GM18502 (cell line): ENCODE measurements around the gene PITPNM3.

Source experiments
- ATAC-seq: cut with Tn5 transposase; IDR thresholded peaks from one replicate; pipeline ENCODE4 v1.9.1; 2021; ENCODE audit warnings: mild to moderate bottlenecking; ENCODE audit not compliant: unreplicated experiment, poor library complexity

Gene PITPNM3

DNA sequence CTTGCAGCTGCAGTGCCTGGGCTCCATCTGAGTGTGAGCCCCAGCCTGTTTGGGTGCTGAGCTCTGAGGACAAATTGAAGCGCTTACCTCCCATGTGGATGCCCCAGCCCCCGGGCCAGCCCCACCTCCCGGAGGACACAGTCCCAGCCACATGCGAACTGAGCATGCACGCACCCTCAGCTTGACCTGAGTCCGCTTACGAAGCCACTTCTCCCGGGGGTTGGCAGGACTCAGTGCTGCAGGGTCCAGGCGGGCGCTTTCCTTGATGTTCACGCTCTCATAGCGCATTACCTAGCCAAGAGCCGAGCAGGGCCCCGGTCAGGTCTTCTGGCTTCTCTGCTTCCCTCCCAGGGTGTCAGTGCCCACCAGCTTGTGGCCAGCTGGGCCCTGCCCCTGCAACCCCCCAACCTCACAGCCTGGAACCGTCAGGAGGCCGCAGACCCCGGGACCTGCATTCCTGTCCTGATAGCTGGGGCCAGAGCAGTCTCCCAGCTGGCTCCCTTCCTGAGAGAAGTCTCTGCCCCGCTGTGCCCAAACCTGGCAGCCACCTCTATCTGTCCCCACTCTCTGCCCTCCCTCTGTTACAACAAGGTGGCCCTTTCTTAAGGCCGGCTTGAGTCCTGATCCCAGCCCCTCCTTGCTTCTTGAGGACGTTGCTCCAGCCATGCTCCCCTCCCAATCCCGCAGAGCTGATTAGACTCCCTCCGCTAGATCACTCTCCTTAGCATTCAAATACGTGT is 88.1 kb downstream of the PITPNM3 start:
- ATAC-seq = no peak

DNA sequence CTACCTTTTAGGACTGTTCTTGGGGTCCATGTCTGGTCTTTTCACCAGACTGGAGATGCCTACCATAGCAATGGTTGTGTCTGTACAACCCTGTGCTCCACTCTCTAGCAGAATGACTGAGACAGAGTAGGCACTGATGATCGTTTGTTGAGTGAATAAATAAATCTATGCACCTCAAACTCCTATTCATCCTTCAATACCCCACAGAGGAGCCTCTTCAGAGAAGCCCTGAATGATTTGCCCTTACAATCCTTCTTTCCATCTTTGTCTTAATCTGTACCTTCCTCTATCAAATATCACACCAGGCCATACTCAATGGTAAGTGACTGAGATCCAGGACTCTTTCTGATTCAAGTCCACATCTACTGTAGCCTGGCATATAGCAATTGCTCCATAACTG is 88.8 kb downstream of the PITPNM3 start:
- ATAC-seq = no peak

DNA sequence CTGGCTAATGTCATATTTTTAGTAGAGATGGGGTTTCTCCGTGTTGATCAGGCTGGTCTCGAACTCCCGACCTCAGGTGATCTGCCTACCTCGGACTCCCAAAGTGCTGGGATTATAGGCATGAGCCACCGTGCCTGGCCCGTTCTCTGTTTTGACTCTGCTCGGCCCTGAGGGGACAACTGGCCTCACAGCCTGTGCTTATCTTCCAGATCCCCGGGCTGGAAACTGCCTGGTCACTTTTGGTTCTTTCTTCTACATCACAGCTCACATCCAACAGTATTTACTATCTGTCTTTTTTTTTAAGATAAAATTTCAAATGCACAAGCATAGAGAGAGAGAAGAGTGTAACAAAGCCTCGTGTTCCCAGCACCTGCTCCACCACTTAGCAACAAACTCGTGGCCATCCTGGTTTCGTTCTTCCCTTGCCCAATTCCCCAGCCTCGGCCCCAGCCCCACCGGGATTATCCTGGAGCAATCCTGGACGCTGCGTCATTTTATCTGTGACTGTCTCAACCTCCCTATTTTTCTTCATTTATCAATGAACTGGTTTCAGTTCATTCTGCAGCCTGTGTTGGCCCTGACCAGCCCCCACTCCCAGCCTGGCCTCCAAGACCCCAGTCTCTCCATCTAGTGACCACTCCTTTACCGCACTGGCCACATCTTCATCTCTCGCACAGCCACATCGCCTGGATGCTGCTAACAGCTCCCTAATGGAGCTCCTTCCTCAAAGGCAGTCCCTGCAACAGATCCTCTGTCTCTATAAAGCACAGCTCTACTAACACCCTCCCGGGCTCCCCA is 91.0 kb downstream of the PITPNM3 start:
- no peak for ATAC-seq

DNA sequence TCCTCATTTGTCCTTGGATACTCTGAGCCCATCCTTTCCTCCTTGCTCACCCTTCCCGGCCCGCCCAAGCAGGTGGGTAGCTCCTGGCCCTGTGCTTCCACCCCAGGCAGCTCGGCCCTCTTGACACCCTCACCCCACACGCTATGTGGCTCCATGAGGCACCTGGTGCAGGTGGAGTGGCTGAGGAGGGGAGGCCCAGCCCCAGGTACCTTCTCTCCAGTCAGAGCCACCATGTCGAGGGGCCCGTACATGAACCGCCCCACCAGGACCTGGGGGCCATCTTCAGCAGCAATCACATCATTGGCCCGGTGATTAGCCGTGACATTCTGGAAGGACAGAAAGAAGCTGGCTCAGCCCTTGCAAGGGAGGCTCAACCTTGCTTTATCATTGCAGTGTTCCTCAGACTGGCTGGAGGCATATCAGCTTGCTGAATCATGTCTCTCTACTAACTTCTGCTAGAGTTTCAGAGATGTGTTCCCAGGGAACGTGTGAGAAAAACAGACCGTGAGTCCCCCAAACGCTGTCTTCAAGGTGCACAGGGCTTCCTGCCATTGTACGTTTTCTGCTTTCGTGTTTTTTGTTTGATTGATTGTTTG is 91.8 kb downstream of the PITPNM3 start:
- ATAC-seq = no peak

DNA sequence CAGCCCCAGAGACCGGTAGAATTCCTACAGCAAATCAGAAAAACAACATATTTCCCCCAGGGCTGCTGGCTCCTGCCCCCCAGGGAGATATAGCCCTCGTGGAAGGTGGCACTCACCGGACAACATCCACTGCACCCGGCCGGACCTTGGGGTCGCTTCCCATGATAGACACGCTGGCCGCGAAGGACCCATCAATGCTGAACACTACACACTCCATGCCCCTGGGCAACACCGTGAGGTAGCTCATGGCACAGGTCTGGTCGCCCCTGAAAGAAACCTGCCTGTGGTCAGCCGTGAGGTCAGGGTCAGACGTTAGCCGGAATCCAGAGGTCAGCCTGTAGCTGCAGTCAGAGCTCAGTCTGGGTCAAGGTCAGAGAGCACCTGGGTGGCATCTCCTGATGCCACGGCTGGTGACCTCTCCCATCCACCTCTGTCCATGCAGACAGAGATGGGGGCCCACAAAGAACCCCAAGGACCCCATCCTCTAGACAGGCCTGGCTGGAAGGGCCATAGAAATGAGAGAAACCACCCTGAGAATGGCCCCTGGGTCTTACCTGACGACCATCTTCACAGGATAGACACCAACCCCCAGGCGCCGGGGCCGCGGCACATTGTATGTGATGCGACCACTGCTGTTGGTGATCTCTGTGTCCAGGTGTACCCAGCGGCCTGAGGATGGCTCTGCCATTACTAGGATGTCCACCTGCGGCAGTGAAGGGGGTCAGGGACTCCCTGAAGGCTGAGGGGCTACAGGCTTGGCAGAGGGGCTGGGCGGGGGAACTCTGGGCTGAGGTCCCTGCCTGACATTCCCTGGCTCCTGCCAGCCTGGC is 92.5 kb downstream of the PITPNM3 start:
- ATAC-seq = no peak

DNA sequence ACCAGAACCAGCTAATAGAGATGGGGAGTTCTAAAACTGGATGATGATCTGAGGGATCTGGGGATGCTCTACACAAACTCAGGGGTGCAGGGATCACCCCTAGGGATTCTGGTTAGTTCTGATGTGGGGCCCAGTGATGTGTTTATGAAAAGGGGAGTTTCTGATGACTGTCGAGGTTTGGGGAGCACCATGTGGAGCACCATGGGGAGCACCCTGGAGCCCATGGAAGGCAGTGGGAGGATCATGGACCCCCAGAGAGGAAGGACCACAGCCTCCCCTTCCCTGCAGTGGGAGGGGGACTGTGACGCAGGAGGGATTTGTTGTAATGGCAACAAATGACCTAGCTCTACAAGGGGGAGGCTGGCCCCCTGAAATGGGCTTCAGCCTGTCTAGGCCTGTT is 93.7 kb downstream of the PITPNM3 start:
- ATAC-seq = no peak

DNA sequence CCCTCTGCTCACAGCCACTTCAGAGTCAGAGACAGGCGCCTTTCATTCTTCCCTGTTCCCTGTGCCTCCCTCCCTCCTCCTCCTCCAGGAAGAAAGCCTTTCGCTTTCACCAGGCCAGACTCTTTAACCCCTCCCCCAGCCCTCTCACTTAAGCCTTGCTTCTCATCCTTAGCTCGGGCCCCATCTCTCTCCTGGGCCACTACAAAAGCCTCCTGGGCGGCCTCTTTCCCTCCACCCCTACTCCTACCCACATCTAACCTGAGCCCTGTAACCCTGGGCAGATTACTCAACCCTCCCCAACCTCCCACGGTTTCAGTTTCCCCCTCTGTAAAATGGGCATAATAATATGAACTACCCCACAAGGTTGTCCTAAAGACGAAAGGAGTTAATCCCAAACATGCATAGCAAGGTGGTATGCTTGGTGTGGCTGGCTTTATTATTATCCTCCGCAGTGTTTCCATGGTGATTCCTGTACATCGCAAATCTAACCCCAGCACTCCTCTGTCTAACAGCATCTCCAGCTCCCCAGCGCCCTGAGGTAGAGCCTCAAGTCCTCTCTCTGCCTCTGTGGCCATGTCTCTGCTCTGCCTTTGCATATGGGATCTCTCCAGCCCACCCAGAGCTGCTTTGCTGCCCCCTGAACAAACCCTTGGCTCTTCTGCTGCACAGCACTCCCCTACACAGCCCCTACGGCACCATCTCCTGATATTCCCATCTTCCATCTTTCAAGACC is 94.4 kb downstream of the PITPNM3 start:
- no peak for ATAC-seq

DNA sequence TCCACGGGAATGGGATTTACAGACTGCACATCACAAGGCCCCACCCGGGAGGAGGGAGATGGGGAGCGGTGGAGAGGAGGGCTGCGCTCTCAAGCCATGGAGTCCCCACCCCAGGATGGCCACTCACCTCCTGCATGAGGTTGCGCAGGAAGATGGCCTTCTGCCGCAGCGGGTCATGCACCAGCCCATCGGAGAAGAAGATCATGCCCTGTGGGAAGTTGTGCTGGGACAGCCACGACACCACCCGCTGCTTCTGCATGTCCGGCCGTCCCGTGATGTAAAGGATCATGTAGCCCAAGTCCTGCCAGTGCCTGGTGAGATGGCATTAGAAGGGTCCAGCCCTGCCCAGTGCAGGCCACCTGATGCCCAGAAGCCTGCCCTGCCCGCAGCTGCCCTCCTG is 95.1 kb downstream of the PITPNM3 start:
- ATAC-seq = no peak

DNA sequence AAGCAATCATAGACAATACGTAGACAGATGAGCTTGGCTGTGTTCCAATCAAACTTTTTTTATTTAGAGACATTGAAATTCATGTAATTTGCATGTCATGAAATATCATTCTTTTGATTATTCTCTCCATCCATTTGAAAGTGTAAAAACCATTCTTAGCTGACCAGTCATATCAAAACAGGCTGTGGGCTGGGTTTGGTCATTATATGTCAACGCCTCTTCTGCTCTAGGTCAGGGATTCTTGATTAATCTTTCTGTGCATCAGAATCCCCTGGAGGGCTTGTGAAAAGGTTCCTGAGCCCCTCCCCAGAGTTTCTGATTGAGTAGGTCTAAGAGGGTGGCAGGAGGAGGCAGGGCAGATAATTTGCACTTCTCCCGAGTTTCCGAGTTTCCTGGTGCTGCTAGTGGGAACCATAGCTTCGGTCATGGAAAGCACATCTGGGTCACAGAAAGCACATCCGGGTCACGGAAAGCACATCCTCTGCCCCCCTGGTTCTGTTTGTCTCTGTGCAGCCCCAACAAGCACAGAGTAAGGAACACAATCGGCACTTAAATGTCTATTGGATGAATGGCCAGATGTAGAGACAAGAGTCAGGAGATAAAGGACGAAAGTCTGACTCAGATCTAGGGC is 95.7 kb downstream of the PITPNM3 start:
- ATAC-seq = no peak

DNA sequence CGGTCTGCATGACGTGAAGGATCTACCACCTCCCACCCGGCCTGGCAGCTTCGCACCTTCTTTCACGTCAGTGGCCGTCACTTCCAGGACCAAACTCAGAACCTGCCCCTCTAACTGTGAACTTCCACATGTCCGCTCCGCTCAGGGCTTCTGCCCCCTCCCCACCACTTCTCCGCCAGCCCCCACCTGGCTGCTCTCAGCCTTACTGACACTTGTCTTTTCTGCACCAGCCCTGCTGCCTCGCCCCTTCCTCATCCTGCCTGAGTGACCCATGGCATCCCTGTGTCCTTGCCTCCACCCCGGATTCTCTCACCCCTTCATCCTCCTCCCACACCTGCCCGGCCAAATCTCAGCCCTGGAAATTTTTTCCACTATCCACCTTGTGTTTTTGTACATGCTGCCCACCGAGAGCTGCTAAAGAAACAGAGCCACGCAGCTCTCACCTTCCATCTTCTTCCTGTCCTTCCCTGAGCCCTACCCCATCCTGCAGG is 97.8 kb downstream of the PITPNM3 start:
- ATAC-seq = no peak

DNA sequence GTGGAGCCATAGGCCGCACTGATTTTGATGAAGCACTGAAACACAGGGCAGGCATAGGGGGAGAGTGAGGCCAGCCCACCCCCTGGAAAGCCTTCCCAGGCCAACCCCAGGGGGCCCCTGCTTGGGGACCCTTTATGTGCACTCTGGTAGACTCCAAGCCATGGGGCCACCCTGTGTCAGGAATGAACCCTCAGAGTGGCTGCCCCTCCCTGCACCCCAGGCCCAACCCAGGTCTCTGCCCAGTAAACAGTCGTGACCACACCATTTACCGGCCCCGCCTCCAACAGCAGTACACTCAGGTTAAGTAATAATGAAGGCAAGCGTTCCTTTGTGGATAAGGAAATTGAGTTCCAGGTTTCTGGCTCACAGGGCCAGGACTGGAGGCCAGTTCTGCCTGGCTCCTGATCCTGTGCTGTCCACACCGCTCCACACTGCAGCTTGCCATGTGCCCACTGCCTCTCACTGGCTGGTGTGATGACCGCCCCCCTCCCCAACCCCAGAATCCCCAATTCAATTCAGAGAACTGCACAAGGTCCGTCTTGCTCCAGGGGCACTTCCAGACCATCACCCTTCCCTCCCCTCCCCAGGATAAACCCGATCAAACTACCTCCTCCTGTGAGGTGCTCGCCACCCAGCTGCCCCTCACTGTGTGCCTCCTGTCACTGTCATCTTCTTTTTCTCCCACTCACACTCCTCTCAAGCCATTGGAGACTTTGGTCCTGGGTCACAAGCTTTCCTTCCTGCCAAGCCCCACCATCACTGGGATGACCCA is 98.5 kb downstream of the PITPNM3 start:
- no peak for ATAC-seq

DNA sequence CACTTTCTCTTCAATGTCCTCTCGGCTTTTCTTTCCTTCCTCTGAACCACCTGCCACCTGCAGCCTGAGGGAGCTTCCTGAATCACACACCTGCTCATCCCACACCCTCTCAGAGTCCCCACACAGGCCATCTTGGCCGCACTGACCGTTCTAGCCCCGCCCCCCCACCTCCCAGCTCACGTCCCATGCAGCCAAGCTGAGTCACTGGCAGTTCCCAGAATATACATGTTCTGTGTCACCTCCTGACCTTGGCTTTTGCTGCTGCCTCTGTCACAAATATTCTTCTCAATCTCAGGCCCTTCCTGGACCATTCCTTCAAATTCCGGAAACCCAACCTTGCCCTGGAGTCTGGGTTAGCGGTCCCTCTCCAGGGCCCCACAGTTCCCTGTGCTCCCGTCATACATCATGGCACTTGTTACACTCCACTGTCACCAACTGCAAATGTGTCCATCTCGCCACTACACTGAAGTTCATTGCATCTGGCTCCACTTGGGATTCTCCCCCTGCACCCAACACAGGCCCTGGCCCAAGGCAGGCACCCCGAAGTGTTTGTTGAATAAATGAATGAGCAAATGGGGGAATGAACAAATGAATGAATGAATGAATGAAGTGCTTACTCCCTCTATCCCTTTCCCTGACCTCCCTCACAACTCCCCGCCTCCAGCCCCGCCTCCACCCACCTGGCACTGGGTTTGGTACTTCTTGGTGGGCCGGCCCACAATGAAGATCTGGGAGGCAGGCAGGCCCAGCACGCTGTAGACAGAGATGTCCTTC is 99.3 kb downstream of the PITPNM3 start:
- ATAC-seq = no peak

DNA sequence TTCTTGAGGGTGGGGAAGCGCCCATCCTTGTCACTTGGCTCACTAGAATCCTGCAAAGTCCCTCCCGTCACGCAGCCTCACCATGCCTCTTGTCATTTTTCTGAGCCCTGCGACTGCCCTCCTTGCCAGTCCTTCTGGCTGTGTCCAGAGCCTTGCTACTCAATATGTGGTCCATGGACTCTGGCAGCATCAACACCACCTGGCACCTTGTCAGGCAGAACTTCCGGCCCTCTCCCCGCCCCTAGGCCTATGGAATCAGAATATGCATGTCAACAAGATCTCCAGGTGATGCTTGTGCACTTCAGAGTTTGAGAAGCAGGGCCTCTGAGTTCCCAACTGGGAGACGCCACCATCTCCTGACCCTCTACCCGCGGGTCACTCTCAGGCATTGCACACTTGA is 100.0 kb downstream of the PITPNM3 start:
- ATAC-seq = no peak

DNA sequence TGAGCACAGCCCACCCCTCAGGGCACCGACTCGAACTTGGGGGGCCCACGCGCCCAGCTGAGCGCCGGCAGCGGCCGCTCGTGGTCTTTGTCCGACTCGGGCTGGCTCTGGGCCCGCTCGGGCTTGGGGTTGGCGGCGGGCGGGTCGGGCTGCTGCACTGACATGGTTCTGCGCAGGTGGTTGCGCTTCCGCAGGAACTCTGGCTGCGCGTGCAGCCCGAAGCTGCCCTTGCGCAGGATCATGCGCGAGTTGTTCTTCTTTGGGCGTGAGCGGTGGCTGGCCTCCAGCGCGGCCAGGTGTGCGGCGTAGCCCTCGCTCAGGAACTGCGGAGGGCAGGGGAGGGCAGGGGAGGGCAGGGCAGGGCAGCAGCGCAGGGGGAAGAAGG is 101.0 kb downstream of the PITPNM3 start:
- ATAC-seq = no peak

DNA sequence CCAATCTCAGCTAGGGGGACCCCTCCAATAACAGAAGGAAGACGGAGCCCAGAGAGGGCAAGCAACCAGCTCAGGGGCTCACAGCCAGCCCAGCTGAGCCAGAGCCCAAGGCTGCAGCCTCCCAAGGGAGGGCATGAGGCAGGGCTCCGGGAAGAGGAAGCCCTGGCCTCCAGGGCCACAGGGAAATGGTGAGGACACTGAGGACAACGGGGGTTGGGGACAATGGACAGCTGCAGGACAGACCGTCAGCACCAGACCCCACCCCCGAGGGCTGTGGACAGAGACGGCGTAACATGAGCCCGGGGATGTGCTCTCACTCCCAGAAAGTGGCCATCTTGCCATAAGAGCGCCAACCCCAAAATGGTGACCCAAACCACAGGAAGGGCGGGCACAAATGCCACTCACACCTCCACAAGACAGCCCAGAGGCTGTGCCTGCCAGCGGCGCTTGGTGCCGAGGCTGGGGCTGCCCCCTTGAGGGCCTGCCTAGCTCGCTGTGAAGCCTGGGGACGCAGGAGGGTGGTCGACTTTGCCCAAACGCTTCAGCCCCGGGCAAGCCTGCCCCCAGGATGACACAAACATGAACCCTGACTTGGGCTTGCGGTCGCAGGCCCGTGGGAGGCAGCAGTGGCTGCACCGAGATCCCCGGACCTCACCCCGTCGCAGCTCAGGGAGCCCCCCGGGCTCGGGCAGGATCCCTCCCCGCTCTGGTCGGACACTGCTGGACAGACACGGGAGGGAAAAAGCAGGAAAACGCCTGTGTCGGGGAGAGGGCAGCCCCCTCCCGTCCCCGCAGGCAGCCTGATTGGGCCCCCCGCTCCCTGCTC is 101.6 kb downstream of the PITPNM3 start:
- ATAC-seq = no peak

DNA sequence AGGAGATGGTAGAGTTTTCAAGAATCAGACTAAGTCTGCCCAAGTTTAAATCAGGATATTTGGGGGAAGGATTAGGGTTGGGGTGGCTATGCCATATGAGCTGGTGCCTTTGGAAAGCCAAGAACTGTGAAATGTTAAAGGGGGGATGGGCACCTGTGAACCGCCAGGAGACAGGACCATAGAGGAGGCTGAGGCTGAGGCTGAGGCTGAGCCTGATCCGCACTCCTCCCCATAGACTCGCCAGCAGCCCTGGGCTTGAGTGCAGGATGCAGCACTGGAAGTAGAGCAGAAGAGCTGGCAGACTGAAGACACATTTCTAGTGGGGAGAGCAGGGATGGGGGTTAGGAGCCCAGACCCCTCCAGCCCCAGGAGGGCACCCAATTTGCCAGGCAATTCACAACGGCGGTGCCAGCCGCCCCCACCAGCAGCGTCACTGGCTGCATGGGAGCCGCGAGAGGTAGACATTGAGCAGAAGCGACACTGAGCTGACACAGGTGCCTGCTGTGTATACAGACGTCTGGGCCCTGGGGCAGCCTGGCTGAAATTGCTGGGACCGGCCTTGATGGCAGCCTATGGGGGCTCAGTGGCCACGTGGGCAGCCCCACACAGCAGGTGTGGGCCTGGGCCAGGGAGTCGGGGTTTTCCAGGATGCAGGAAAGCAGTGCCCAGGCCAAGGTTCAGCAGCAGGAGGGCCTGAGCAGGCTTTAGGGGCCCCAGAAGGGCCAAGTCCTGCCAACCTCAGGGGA is 102.9 kb downstream of the PITPNM3 start:
- ATAC-seq = no peak
